H1 (cell line): ENCODE data around the gene NTNG2. TPM values are rescaled to one million over a fixed set of nuclear protein-coding genes. Genes with fewer than 3 reads are reported as not detected.

Experiments
- POLR2AphosphoS5 ChIP-seq: IDR thresholded peaks from 2 replicates; pipeline ENCODE4 v1.6.1; 2011; ENCODE audit warnings: low read depth, low read length
- polyA plus RNA-seq, 7 experiments: library from polyadenylated mRNA; depleted of rRNA in 3 of 7; stranded (reverse) in 5 of 7; unstranded in 2 of 7; fragments of >200 nt in 5 of 7; fragments of 200-250 nt in 2 of 7; gene quantifications; 1 replicate in 5 of 7; 2 replicates in 1 of 7; 4 replicates in 1 of 7; pipeline versions ENCODE4 v1.2.1 to v1.2.3, GENCODE V29; 2011 to 2013; ENCODE audit warnings: missing spikeins in 2 of 7, mixed read lengths in 2 of 7
- total RNA-seq: library from RNA; stranded (reverse); fragmentation: NEBNext Ultra II Directional; extraction: Animal tissue kit (Norgen Biotek cat#: 25700); gene quantifications from 2 replicates; pipeline ENCODE4 v1.2.1, GENCODE V29; 2021
- TF ChIP-seq, protein P1 (sequence below): fragments of 300-600 bp; sonication (generic); IDR thresholded peaks from 2 replicates; pipeline ENCODE4 v1.7.1; 2012; ENCODE audit warnings: low read length, moderate library complexity, mild to moderate bottlenecking, inconsistent platforms; ENCODE audit not compliant: insufficient replicate concordance
- TF ChIP-seq, protein P2 (sequence below): IDR thresholded peaks from 2 replicates; pipeline ENCODE4 v1.6.1; 2012; ENCODE audit warnings: inconsistent platforms

Gene NTNG2
- total and polyA plus RNA-seq, 2 of the 8 experiments (the other 6 are each of a cell fraction or from before 2014, with no cell fraction given): 1.4 to 1.5 TPM

DNA sequence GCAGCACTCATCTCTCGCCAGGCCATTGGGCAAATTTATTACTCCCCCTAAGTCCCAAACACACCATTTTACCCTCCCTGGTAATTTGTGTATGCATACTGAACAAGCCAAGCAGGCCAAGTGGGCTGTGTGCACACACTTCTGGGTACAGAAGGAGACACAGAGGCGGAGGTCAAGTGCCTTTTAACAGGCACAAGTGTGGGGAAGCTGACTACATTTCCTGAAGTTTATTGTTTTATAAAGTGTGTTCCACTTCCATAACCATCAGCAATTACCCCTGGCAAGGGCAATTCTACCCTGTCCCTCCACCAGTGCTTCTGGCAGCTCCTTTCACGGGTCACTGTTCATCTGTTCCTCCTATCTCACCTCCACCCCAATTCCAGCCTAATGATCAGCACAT lies 99.0 kb downstream of the NTNG2 start (continued):
- TF ChIP-seq, protein P1, sequence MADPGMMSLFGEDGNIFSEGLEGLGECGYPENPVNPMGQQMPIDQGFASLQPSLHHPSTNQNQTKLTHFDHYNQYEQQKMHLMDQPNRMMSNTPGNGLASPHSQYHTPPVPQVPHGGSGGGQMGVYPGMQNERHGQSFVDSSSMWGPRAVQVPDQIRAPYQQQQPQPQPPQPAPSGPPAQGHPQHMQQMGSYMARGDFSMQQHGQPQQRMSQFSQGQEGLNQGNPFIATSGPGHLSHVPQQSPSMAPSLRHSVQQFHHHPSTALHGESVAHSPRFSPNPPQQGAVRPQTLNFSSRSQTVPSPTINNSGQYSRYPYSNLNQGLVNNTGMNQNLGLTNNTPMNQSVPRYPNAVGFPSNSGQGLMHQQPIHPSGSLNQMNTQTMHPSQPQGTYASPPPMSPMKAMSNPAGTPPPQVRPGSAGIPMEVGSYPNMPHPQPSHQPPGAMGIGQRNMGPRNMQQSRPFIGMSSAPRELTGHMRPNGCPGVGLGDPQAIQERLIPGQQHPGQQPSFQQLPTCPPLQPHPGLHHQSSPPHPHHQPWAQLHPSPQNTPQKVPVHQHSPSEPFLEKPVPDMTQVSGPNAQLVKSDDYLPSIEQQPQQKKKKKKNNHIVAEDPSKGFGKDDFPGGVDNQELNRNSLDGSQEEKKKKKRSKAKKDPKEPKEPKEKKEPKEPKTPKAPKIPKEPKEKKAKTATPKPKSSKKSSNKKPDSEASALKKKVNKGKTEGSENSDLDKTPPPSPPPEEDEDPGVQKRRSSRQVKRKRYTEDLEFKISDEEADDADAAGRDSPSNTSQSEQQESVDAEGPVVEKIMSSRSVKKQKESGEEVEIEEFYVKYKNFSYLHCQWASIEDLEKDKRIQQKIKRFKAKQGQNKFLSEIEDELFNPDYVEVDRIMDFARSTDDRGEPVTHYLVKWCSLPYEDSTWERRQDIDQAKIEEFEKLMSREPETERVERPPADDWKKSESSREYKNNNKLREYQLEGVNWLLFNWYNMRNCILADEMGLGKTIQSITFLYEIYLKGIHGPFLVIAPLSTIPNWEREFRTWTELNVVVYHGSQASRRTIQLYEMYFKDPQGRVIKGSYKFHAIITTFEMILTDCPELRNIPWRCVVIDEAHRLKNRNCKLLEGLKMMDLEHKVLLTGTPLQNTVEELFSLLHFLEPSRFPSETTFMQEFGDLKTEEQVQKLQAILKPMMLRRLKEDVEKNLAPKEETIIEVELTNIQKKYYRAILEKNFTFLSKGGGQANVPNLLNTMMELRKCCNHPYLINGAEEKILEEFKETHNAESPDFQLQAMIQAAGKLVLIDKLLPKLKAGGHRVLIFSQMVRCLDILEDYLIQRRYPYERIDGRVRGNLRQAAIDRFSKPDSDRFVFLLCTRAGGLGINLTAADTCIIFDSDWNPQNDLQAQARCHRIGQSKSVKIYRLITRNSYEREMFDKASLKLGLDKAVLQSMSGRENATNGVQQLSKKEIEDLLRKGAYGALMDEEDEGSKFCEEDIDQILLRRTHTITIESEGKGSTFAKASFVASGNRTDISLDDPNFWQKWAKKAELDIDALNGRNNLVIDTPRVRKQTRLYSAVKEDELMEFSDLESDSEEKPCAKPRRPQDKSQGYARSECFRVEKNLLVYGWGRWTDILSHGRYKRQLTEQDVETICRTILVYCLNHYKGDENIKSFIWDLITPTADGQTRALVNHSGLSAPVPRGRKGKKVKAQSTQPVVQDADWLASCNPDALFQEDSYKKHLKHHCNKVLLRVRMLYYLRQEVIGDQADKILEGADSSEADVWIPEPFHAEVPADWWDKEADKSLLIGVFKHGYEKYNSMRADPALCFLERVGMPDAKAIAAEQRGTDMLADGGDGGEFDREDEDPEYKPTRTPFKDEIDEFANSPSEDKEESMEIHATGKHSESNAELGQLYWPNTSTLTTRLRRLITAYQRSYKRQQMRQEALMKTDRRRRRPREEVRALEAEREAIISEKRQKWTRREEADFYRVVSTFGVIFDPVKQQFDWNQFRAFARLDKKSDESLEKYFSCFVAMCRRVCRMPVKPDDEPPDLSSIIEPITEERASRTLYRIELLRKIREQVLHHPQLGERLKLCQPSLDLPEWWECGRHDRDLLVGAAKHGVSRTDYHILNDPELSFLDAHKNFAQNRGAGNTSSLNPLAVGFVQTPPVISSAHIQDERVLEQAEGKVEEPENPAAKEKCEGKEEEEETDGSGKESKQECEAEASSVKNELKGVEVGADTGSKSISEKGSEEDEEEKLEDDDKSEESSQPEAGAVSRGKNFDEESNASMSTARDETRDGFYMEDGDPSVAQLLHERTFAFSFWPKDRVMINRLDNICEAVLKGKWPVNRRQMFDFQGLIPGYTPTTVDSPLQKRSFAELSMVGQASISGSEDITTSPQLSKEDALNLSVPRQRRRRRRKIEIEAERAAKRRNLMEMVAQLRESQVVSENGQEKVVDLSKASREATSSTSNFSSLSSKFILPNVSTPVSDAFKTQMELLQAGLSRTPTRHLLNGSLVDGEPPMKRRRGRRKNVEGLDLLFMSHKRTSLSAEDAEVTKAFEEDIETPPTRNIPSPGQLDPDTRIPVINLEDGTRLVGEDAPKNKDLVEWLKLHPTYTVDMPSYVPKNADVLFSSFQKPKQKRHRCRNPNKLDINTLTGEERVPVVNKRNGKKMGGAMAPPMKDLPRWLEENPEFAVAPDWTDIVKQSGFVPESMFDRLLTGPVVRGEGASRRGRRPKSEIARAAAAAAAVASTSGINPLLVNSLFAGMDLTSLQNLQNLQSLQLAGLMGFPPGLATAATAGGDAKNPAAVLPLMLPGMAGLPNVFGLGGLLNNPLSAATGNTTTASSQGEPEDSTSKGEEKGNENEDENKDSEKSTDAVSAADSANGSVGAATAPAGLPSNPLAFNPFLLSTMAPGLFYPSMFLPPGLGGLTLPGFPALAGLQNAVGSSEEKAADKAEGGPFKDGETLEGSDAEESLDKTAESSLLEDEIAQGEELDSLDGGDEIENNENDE: no peak
- TF ChIP-seq, protein P2, sequence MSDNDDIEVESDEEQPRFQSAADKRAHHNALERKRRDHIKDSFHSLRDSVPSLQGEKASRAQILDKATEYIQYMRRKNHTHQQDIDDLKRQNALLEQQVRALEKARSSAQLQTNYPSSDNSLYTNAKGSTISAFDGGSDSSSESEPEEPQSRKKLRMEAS: no peak
- no peak for TF ChIP-seq POLR2AphosphoS5
